HuH-7.5 (cell line): Measurements from ENCODE around the gene FYCO1.
A peak's percentile ranks its signal among the peaks of the same experiment; 100 is the strongest.
"Not testable (repeated sequence)": the region's sequence is repeated elsewhere in the genome, so short reads cannot be mapped to it uniquely, and the experiment has no call there.

ENCODE experiments used
- DNase-seq: peaks from one replicate; pipeline ENCODE4 v3.0.0; 2011; ENCODE audit warnings: low spot score

FYCO1 gene

GRCh38 chr3:46010519-46011113, 15.0 kb upstream of the FYCO1 start:
- no peak for DNase-seq

GRCh38 chr3:46008058-46008457, 12.4 kb upstream of the FYCO1 start:
- DNase-seq, result no peak

GRCh38 chr3:46007280-46007679, 11.7 kb upstream of the FYCO1 start:
- DNase-seq, result no peak

GRCh38 chr3:46006238-46007032, 10.8 kb upstream of the FYCO1 start:
- DNase-seq, result no peak

- not testable (repeated sequence) for DNase-seq
Observed at GRCh38 chr3:46003706-46004105, 8.1 kb upstream of the FYCO1 start.

GRCh38 chr3:46001178-46001577, 5.6 kb upstream of the FYCO1 start:
- DNase-seq, result no peak

- DNase-seq, result no peak
Observed at GRCh38 chr3:45997942-45998341, 2.3 kb upstream of the FYCO1 start.

- not testable (repeated sequence) for DNase-seq
Observed at GRCh38 chr3:45997499-45997898, 1.9 kb upstream of the FYCO1 start.

- peak; percentile 51 for DNase-seq
Observed at GRCh38 chr3:45994419-45995235, 997 bp downstream of the FYCO1 start.

- no peak for DNase-seq
Observed at GRCh38 chr3:45993421-45994027, 2.1 kb downstream of the FYCO1 start.

- DNase-seq, result no peak
Observed at GRCh38 chr3:45992821-45993221, 2.8 kb downstream of the FYCO1 start.

GRCh38 chr3:45992133-45992729, 3.4 kb downstream of the FYCO1 start:
- no peak for DNase-seq

GRCh38 chr3:45991341-45991740, 4.3 kb downstream of the FYCO1 start:
- DNase-seq, result no peak

- no peak for DNase-seq
Observed at GRCh38 chr3:45990181-45990580, 5.4 kb downstream of the FYCO1 start.

GRCh38 chr3:45988804-45989203, 6.8 kb downstream of the FYCO1 start:
- DNase-seq, result no peak

- no peak for DNase-seq
Observed at GRCh38 chr3:45988362-45988761, 7.3 kb downstream of the FYCO1 start.

GRCh38 chr3:45987368-45988291, 8.0 kb downstream of the FYCO1 start:
- no peak for DNase-seq

- peak; percentile 86 for DNase-seq
Observed at GRCh38 chr3:45986303-45986982, 9.2 kb downstream of the FYCO1 start.

- no peak for DNase-seq
Observed at GRCh38 chr3:45985532-45986302, 9.9 kb downstream of the FYCO1 start.
